ENCODE results near the gene WASL.

Gene WASL

GRCh38 chr7:123711832-123712293 is 36.9 kb downstream of the WASL start:
- H3K4me3 ChIP-seq (ENCODE audit: low read depth, low read length): no peak overlapping the region
- DNase-seq (ENCODE audit: low read depth, low spot score): no peak
- in situ Hi-C loops (cut with HindIII; ENCODE audit: low sequenced_read_pairs): no loop called here
- TF ChIP-seq CTCF (IDR thresholded peaks at IDR 0.05; ENCODE audit: low read depth, low read length): no peak

GRCh38 chr7:123710683-123711082 is 38.1 kb downstream of the WASL start:
- TF ChIP-seq CTCF (IDR thresholded peaks at IDR 0.05; ENCODE audit: low read depth, low read length): no peak
- in situ Hi-C loops (cut with HindIII; ENCODE audit: low sequenced_read_pairs): no loop called here
- DNase-seq (ENCODE audit: low read depth, low spot score): no peak
- no peak overlapping the region for H3K4me3 ChIP-seq (ENCODE audit: low read depth, low read length)

- in situ Hi-C loops (cut with HindIII; ENCODE audit: low sequenced_read_pairs): no loop called here
- H3K4me3 ChIP-seq (ENCODE audit: low read depth, low read length): no peak overlapping the region
- DNase-seq (ENCODE audit: low read depth, low spot score): no peak
- no peak for TF ChIP-seq CTCF (IDR thresholded peaks at IDR 0.05; ENCODE audit: low read depth, low read length)
These were observed 39.3 kb downstream of the WASL start for GRCh38 chr7:123709525-123709924.

GRCh38 chr7:123705211-123705901 is 43.4 kb downstream of the WASL start:
- H3K4me3 ChIP-seq (ENCODE audit: low read depth, low read length): no peak overlapping the region
- no peak for TF ChIP-seq CTCF (IDR thresholded peaks at IDR 0.05; ENCODE audit: low read depth, low read length)
- in situ Hi-C loops (cut with HindIII; ENCODE audit: low sequenced_read_pairs): no loop called here
- DNase-seq (ENCODE audit: low read depth, low spot score): no peak

- no peak for DNase-seq (ENCODE audit: low read depth, low spot score)
- H3K4me3 ChIP-seq (ENCODE audit: low read depth, low read length): no peak overlapping the region
- no peak for TF ChIP-seq CTCF (IDR thresholded peaks at IDR 0.05; ENCODE audit: low read depth, low read length)
- in situ Hi-C loops (cut with HindIII; ENCODE audit: low sequenced_read_pairs): no loop called here
These were observed 52.7 kb downstream of the WASL start for GRCh38 chr7:123695944-123696677.

GRCh38 chr7:123692471-123692877 is 56.3 kb downstream of the WASL start:
- in situ Hi-C loops (cut with HindIII; ENCODE audit: low sequenced_read_pairs): no loop called here
- no peak for TF ChIP-seq CTCF (IDR thresholded peaks at IDR 0.05; ENCODE audit: low read depth, low read length)
- no peak for DNase-seq (ENCODE audit: low read depth, low spot score)
- no peak overlapping the region for H3K4me3 ChIP-seq (ENCODE audit: low read depth, low read length)
